SU-DHL-6 (cell line): ENCODE results near the gene WNT3.

Experiments used
- H2AFZ ChIP-seq: fragments of 200-600 bp; sonication (generic); 2 replicates; pipeline ENCODE4 v1.6.1; 2014; ENCODE audit warnings: low read depth, mild to moderate bottlenecking, moderate library complexity, mixed read lengths, antibody characterized with exemption, low read length; ENCODE audit not compliant: severe bottlenecking
- H3F3A ChIP-seq: fragments of 200-600 bp; shearing (Covaris generic); 2 replicates; pipeline ENCODE4 v1.6.0; 2016; ENCODE audit warnings: antibody characterized with exemption, mild to moderate bottlenecking; ENCODE audit not compliant: insufficient read depth
- H3K27ac ChIP-seq: fragments of 200-600 bp; sonication (generic); 2 replicates; pipeline ENCODE4 v1.5.1; 2016; ENCODE audit warnings: low read depth, mild to moderate bottlenecking, low read length, moderate library complexity, mixed read lengths
- H3K27me3 ChIP-seq: fragments of 200-600 bp; sonication (generic), shearing (Covaris generic); 2 replicates; pipeline ENCODE4 v1.6.0; 2014; ENCODE audit warnings: mild to moderate bottlenecking, low read length
- H3K36me3 ChIP-seq: fragments of 200-600 bp; sonication (generic); 2 replicates; pipeline ENCODE4 v1.6.1; 2014; ENCODE audit warnings: mild to moderate bottlenecking, low read length, mixed read lengths
- H3K4me2 ChIP-seq: fragments of 300-600, 200-600 bp; shearing (Covaris generic), sonication (generic); 2 replicates; pipeline ENCODE4 v1.6.0; 2014; ENCODE audit warnings: low read length, low read depth, mild to moderate bottlenecking; ENCODE audit not compliant: poor library complexity, severe bottlenecking
- H3K4me3 ChIP-seq: fragments of 200-600 bp; sonication (generic); 2 replicates; pipeline ENCODE4 v1.5.1; 2014; ENCODE audit warnings: antibody characterized with exemption, low read length, mild to moderate bottlenecking, mixed read lengths; ENCODE audit not compliant: insufficient read depth, poor library complexity, severe bottlenecking
- H3K79me2 ChIP-seq: fragments of 200-600 bp; sonication (generic); 2 replicates; pipeline ENCODE4 v1.6.1; 2014; ENCODE audit warnings: mild to moderate bottlenecking, low read length, moderate library complexity; ENCODE audit not compliant: insufficient read depth
- H3K9ac ChIP-seq: fragments of 200-600 bp; sonication (generic); 2 replicates; pipeline ENCODE4 v1.7.0; 2014; ENCODE audit warnings: mild to moderate bottlenecking, low read length
- H3K9me2 ChIP-seq: fragments of 200-600 bp; sonication (generic); replicated peaks from 2 replicates; pipeline ENCODE4 v1.6.1; 2014; ENCODE audit warnings: low read length; ENCODE audit not compliant: insufficient read depth
- H3K9me3 ChIP-seq: fragments of 200-600 bp; sonication (generic); 2 replicates; pipeline ENCODE4 v1.6.1; 2014; ENCODE audit warnings: low read length, mixed read lengths; ENCODE audit not compliant: insufficient read depth
- H4K20me1 ChIP-seq: fragments of 200-600 bp; sonication (generic); 2 replicates; pipeline ENCODE4 v1.6.1; 2014; ENCODE audit warnings: low read depth, mild to moderate bottlenecking, antibody characterized with exemption, low read length, moderate library complexity, mixed read lengths
- CTCF ChIP-seq: fragments of 200-600 bp; sonication (generic); IDR thresholded peaks from one replicate; pipeline ENCODE4 v1.5.1; 2017; ENCODE audit warnings: antibody characterized with exemption, mild to moderate bottlenecking, low read length, moderate library complexity; ENCODE audit not compliant: insufficient read depth, poor library complexity, severe bottlenecking
- EZH2phosphoT487 ChIP-seq: fragments of 200-600 bp; sonication (generic), shearing (Covaris generic); conservative IDR thresholded peaks from 2 replicates; pipeline ENCODE4 v1.6.1; 2018; ENCODE audit warnings: mild to moderate bottlenecking, antibody characterized with exemption, low read length, moderate library complexity, mixed read lengths

Gene WNT3

GRCh38 chr17:46865100-46865499 is 46.6 kb upstream of the WNT3 start:
- Histone ChIP-seq H3F3A (no peaks in the 10 kb centered on the region), H3K9me3 (no peaks in the 10 kb centered on the region), H3K27ac (no peak overlapping the region), H4K20me1 (no peaks in the 10 kb centered on the region), H3K79me2 (no peaks in the 10 kb centered on the region), H3K4me2 (no peak overlapping the region), H3K9me2 (no peaks in the 10 kb centered on the region), H3K36me3 (no peaks in the 10 kb centered on the region), H3K4me3 (no peak overlapping the region), H3K9ac (no peak overlapping the region), H3K27me3 (no peaks in the 10 kb centered on the region), H2AFZ (no peak overlapping the region)
- TF ChIP-seq EZH2phosphoT487 (no peak), CTCF (no peak)

- Histone ChIP-seq H3K36me3 (no peaks in the 10 kb centered on the region), H3K9me3 (no peaks in the 10 kb centered on the region), H3F3A (no peaks in the 10 kb centered on the region), H3K9me2 (no peaks in the 10 kb centered on the region), H3K27ac (no peak overlapping the region), H2AFZ (no peak overlapping the region), H3K9ac (no peak overlapping the region), H3K79me2 (no peaks in the 10 kb centered on the region), H3K4me2 (no peak overlapping the region), H3K27me3 (no peaks in the 10 kb centered on the region), H3K4me3 (no peak overlapping the region), H4K20me1 (no peaks in the 10 kb centered on the region)
- TF ChIP-seq EZH2phosphoT487: no peak
- no peak for TF ChIP-seq CTCF
Measured at GRCh38 chr17:46863383-46864121, 45.1 kb upstream of the WNT3 start.

GRCh38 chr17:46862949-46863348 is 44.5 kb upstream of the WNT3 start:
- no peaks in the 10 kb centered on the region for H3K79me2 ChIP-seq
- no peak overlapping the region for H3K4me2 ChIP-seq
- H3F3A ChIP-seq: no peaks in the 10 kb centered on the region
- H3K36me3 ChIP-seq: no peaks in the 10 kb centered on the region
- H3K27me3 ChIP-seq: no peaks in the 10 kb centered on the region
- no peaks in the 10 kb centered on the region for H4K20me1 ChIP-seq
- no peaks in the 10 kb centered on the region for H3K9me2 ChIP-seq
- no peak overlapping the region for H3K27ac ChIP-seq
- no peak overlapping the region for H2AFZ ChIP-seq
- H3K9me3 ChIP-seq: no peaks in the 10 kb centered on the region
- no peak overlapping the region for H3K4me3 ChIP-seq
- H3K9ac ChIP-seq: no peak overlapping the region
- TF ChIP-seq EZH2phosphoT487 (no peak), CTCF (no peak)
